GM06990 (cell line): Measurements from ENCODE around the gene HSPBP1.

Source experiments
- DNase-seq: peaks from one replicate; pipeline ENCODE4 v3.0.0-alpha.2; 2011; ENCODE audit not compliant: insufficient read length; ENCODE audit errors: extremely low read depth
- H3K27me3 ChIP-seq: replicated peaks from 2 replicates; pipeline ENCODE4 v1.6.0; 2011; ENCODE audit warnings: low read length; ENCODE audit not compliant: control insufficient read depth, insufficient read depth
- H3K36me3 ChIP-seq: 2 replicates; pipeline ENCODE4 v1.5.1; 2011; ENCODE audit warnings: low read length; ENCODE audit not compliant: control insufficient read depth, insufficient read depth
- H3K4me3 ChIP-seq: replicated peaks from 2 replicates; pipeline ENCODE4 v1.5.1; 2011; ENCODE audit warnings: low read depth, mild to moderate bottlenecking, control low read depth, low read length
- CTCF ChIP-seq: IDR thresholded peaks from 2 replicates; pipeline ENCODE4 v1.5.1; 2011; ENCODE audit warnings: low read length, control low read depth, mild to moderate bottlenecking, inconsistent platforms; ENCODE audit not compliant: insufficient read depth, poor library complexity, severe bottlenecking

The HSPBP1 gene

GRCh38 chr19:55249841-55250240 is 30.1 kb downstream of the HSPBP1 start:
- no peaks in the 10 kb centered on the region for H3K27me3 ChIP-seq
- DNase-seq = no peak
- H3K36me3 ChIP-seq = peaks cover 31% of the 10 kb centered on the region
- no peak for TF ChIP-seq CTCF
- no peak overlapping the region for H3K4me3 ChIP-seq

- H3K27me3 ChIP-seq = no peaks in the 10 kb centered on the region
- H3K4me3 ChIP-seq = no peak overlapping the region
- H3K36me3 ChIP-seq = peaks cover 38% of the 10 kb centered on the region
- DNase-seq = no peak
- TF ChIP-seq CTCF = no peak
Observed at GRCh38 chr19:55248704-55249103, 31.2 kb downstream of the HSPBP1 start.

- H3K4me3 ChIP-seq = no peak overlapping the region
- no peak for TF ChIP-seq CTCF
- no peaks in the 10 kb centered on the region for H3K27me3 ChIP-seq
- DNase-seq = no peak
- H3K36me3 ChIP-seq = peaks cover 43% of the 10 kb centered on the region
Observed at GRCh38 chr19:55248166-55248675, 31.7 kb downstream of the HSPBP1 start.

GRCh38 chr19:55247621-55248099 is 32.2 kb downstream of the HSPBP1 start:
- Histone ChIP-seq H3K27me3 (no peaks in the 10 kb centered on the region), H3K4me3 (no peak overlapping the region), H3K36me3 (peaks cover 43% of the 10 kb centered on the region)
- no peak for DNase-seq
- TF ChIP-seq CTCF = no peak

- no peak for DNase-seq
- Histone ChIP-seq H3K4me3 (no peak overlapping the region), H3K36me3 (peaks cover 52% of the 10 kb centered on the region), H3K27me3 (no peaks in the 10 kb centered on the region)
- no peak for TF ChIP-seq CTCF
Observed at GRCh38 chr19:55246462-55247451, 33.2 kb downstream of the HSPBP1 start.
